ENCODE results near the gene EFNA5.

The EFNA5 gene

GRCh38 chr5:107364443-107365319 is 306.1 kb downstream of the EFNA5 start:
- no peak for DNase-seq (ENCODE audit: low read depth)
- H3K4me3 ChIP-seq (ENCODE audit: low read depth, low read length), result no peak overlapping the region
- TF ChIP-seq, protein P1, sequence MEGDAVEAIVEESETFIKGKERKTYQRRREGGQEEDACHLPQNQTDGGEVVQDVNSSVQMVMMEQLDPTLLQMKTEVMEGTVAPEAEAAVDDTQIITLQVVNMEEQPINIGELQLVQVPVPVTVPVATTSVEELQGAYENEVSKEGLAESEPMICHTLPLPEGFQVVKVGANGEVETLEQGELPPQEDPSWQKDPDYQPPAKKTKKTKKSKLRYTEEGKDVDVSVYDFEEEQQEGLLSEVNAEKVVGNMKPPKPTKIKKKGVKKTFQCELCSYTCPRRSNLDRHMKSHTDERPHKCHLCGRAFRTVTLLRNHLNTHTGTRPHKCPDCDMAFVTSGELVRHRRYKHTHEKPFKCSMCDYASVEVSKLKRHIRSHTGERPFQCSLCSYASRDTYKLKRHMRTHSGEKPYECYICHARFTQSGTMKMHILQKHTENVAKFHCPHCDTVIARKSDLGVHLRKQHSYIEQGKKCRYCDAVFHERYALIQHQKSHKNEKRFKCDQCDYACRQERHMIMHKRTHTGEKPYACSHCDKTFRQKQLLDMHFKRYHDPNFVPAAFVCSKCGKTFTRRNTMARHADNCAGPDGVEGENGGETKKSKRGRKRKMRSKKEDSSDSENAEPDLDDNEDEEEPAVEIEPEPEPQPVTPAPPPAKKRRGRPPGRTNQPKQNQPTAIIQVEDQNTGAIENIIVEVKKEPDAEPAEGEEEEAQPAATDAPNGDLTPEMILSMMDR (IDR thresholded peaks at IDR 0.05; ENCODE audit: low read depth, low read length, missing control alignments), result no peak

DNA sequence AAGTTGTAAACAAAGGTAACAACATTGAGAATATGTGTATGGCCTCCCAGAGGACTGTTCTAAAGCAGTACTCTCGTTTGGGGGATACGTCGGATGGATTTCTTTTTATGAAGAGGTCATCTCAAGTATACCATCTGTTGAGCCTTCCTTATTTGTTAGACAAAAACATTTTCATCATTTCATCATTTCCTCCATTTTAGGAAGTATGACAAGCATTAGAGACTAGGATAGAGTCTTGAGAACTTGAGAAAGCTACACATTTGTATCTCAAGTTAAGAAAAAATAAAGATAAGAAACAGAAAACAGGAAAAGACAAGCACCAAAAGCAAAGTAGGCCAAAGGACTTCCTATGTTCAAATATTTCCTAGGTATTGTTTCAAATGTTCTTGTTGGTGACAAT is 307.0 kb downstream of the EFNA5 start:
- TF ChIP-seq, protein P1 (IDR thresholded peaks at IDR 0.05; ENCODE audit: low read depth, low read length, missing control alignments), result no peak
- no peak for DNase-seq (ENCODE audit: low read depth)
- no peak overlapping the region for H3K4me3 ChIP-seq (ENCODE audit: low read depth, low read length)

DNA sequence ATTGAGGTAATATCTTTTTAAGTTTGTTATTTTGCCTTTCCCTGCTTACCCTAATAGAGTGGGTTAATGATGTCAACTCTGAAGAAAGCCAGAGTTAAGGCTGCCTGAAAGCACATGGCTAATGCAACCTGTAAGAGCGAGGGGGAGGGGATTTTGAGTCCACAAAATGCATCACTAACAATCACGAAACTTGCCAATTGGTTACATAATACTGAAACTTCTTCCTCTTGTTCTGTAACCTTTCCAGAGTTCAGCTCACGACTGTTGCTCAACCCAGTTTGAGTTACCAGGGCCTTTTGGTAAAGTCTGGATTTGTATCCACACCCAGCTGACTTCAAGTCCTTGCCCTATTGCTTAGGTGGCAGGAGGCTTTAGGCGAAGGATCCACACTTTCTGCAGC is 308.8 kb downstream of the EFNA5 start:
- no peak overlapping the region for H3K4me3 ChIP-seq (ENCODE audit: low read depth, low read length)
- no peak for DNase-seq (ENCODE audit: low read depth)
- TF ChIP-seq, protein P1 (IDR thresholded peaks at IDR 0.05; ENCODE audit: low read depth, low read length, missing control alignments), result no peak

GRCh38 chr5:107359916-107360234 is 310.9 kb downstream of the EFNA5 start:
- TF ChIP-seq, protein P1 (IDR thresholded peaks at IDR 0.05; ENCODE audit: low read depth, low read length, missing control alignments), result no peak
- no peak overlapping the region for H3K4me3 ChIP-seq (ENCODE audit: low read depth, low read length)
- DNase-seq (ENCODE audit: low read depth), result no peak

DNA sequence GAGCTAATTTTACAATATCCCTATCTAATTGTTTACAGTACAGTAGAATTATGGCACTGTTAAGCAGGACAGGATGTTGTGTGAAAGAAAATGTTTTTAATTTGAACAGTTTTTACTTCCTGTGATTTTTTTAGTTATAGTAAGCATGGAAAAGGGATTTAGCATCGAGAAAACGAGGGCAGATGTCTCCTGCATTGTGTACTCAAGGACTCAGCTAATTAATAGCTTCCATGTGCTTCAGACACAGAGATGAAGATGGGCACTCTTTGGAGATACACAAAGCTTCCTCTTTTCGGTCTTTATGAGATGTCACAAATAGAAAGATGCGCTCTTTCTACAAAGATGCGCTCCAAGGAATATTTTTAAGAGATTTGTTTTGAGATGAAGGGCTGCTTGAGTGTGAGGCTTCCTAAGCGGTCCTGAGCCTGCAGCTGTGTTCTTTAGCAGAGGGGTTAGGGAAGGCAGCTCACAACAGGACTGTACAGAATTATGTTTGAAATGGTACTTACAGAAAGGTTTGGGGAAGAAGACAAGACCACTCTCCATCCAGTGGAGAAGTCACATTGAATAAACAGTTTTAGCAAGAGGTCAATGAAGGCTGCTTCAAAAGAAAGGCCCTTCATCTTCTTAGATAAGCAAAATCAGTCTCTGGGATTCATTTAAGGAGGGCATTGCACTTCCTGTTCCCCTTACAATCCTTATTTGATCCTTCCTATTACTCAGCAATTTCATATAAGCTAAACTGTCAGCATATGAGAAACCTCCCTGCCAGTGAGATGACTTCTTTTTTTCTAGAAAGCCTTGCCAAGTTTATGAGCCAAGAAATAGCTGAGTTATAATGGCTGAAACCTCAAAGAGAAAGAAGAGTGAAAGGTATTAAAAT is 311.5 kb downstream of the EFNA5 start:
- DNase-seq (ENCODE audit: low read depth), result no peak
- TF ChIP-seq, protein P1 (IDR thresholded peaks at IDR 0.05; ENCODE audit: low read depth, low read length, missing control alignments), result no peak
- H3K4me3 ChIP-seq (ENCODE audit: low read depth, low read length), result no peak overlapping the region

DNA sequence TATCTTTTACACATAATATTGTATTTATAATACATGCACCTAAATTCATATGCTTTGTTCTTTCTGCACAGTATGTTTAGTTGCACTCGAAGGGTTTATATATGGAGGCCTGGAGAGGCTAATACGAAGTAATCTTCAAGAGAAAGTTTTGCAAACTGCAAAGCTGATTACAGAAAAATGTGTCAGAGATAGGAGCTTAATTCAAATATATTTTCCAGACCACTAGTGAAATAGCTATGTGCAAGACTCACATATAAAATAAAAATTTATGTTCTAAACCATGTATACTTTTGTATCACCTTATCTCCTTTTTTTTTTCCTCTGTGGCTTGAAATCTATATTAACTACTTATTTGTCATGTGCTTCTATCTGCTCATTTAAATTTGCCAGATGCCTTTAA is 313.8 kb downstream of the EFNA5 start:
- TF ChIP-seq, protein P1 (IDR thresholded peaks at IDR 0.05; ENCODE audit: low read depth, low read length, missing control alignments), result no peak
- no peak overlapping the region for H3K4me3 ChIP-seq (ENCODE audit: low read depth, low read length)
- DNase-seq (ENCODE audit: low read depth), result no peak

All from GM12864 (cell line).